Right lobe of liver (tissue), 4 donors: ENCODE measurements around the gene PTH1R.

Experiments used
- CTCF ChIP-seq, 4 donors: fragments of 200-600 bp in 3 of 4; fragments of 450-650 bp in 1 of 4; IDR thresholded peaks; one replicate each; pipeline versions ENCODE4 v1.5.1 to v1.8.0; 2016 to 2022; ENCODE audit warnings: antibody characterized with exemption in 4 of 4, mild to moderate bottlenecking in 2 of 4
- POLR2A ChIP-seq: fragments of 450-650 bp; IDR thresholded peaks from one replicate; pipeline ENCODE4 v1.6.1; 2017; ENCODE audit warnings: antibody characterized with exemption, mild to moderate bottlenecking
- donor health status: DM: no; HTN: no; CAD: no.
- donor health status: DM: no; HTN: no; CAD: no.
- donor health status: DM: no; HTN: yes; CAD: no.

- TF ChIP-seq CTCF (IDR thresholded peaks at IDR 0.05) (no peak), POLR2A (no peak)
These were observed 12.0 kb upstream of the PTH1R start for GRCh38 chr3:46865546-46865945.
